ENCODE measurements around the gene GRIP2.

- TF ChIP-seq, protein P1, sequence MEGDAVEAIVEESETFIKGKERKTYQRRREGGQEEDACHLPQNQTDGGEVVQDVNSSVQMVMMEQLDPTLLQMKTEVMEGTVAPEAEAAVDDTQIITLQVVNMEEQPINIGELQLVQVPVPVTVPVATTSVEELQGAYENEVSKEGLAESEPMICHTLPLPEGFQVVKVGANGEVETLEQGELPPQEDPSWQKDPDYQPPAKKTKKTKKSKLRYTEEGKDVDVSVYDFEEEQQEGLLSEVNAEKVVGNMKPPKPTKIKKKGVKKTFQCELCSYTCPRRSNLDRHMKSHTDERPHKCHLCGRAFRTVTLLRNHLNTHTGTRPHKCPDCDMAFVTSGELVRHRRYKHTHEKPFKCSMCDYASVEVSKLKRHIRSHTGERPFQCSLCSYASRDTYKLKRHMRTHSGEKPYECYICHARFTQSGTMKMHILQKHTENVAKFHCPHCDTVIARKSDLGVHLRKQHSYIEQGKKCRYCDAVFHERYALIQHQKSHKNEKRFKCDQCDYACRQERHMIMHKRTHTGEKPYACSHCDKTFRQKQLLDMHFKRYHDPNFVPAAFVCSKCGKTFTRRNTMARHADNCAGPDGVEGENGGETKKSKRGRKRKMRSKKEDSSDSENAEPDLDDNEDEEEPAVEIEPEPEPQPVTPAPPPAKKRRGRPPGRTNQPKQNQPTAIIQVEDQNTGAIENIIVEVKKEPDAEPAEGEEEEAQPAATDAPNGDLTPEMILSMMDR (IDR thresholded peaks at IDR 0.05; ENCODE audit: low read length) = no peak
- no peak for TF ChIP-seq EZH2 (IDR thresholded peaks at IDR 0.05; ENCODE audit: borderline replicate concordance, low read length)
Measured at GRCh38 chr3:14510838-14511622, 29.1 kb downstream of the GRIP2 start.

Data from OCI-LY1 (cell line).